Measurements from ENCODE around the gene C2orf68. TPM values are rescaled to one million over a fixed set of nuclear protein-coding genes. Genes with fewer than 3 reads are reported as not detected.

C2orf68 gene
- total and polyA plus RNA-seq, 9 of the 15 experiments (the other 6 are each of a cell fraction or from before 2014, with no cell fraction given), result 22.1 to 50.0 (median 31.8) TPM

DNA sequence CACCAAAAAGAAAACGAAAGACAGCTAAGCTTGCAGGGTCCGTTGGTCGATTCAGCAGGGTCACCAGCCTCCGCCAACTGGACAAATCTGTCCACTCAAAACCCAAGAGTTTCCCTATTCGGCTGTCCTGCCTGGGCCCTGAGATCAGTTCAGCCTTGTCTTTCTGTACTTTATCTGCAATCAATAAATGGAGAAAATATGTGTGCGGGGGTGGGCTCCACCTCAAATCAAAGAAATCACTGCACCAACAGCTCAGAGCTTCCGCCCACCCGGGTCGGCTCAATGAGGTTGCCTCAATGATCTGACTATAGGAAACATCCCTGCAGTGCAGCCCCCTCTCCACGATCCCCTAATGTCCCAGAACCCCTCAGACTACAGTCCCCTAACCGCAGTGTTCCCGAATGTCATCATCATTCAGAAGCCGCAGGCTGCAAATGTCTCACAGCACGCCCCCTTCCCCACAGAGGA lies 51.0 kb downstream of the C2orf68 start:
- WGBS (ENCODE audit: insufficient coverage, low coverage, missing lambda C conversion rate), result 2% methylated on average over 11 of the region's 14 CpGs
- H3K4me2 ChIP-seq (ENCODE audit: insufficient read depth, low read length), result peak overlapping the region; percentile 100
- BruUV-seq (replicated peaks), result TSS peak; percentile 45
- no peaks in the 10 kb centered on the region for H3K9me3 ChIP-seq (replicated peaks; ENCODE audit: control insufficient read depth, insufficient read depth, low read depth, low read length)
- in situ Hi-C loops (cut with MboI), result no loop called here
- peak overlapping the region; percentile 95 to 98 for H3K9ac ChIP-seq (ENCODE audit: insufficient read depth in 1 of 2, low read depth in 2 of 2, low read length in 2 of 2)
- TF ChIP-seq ZNF766 (CRISPR knock-in tag; conservative IDR thresholded peaks at IDR 0.05) (0 out of 2 replicates have a peak, but pooled peaks have one; percentile 20), TSC22D4 (tag; IDR thresholded peaks at IDR 0.05) (no peak), KDM1A (IDR thresholded peaks at IDR 0.05) (peak; percentile 82 to 91; a peak in 3 of 4 replicates), ATF3 (IDR thresholded peaks at IDR 0.05) (0 out of 2 replicates have a peak, but pooled peaks have one; percentile 36), ATF3 (CRISPR knock-in tag; conservative IDR thresholded peaks at IDR 0.05) (no peak), KAT7 (CRISPR knock-in tag; IDR thresholded peaks at IDR 0.05; ENCODE audit: borderline replicate concordance) (0 out of 2 replicates have a peak, but pooled peaks have one; percentile 14), SRSF1 (IDR thresholded peaks at IDR 0.05; ENCODE audit: low read depth, low read length) (no peak), CHD1 (IDR thresholded peaks at IDR 0.05; ENCODE audit: low read length) (peak; percentile 54)
- TF ChIP-seq, protein P1, sequence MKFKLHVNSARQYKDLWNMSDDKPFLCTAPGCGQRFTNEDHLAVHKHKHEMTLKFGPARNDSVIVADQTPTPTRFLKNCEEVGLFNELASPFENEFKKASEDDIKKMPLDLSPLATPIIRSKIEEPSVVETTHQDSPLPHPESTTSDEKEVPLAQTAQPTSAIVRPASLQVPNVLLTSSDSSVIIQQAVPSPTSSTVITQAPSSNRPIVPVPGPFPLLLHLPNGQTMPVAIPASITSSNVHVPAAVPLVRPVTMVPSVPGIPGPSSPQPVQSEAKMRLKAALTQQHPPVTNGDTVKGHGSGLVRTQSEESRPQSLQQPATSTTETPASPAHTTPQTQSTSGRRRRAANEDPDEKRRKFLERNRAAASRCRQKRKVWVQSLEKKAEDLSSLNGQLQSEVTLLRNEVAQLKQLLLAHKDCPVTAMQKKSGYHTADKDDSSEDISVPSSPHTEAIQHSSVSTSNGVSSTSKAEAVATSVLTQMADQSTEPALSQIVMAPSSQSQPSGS (CRISPR knock-in tag; IDR thresholded peaks at IDR 0.05), result no peak
- H2AFZ ChIP-seq (ENCODE audit: low read depth, low read length), result peak overlapping the region; percentile 100
- ATAC-seq (peak; percentile 4; the same call in 2 of the 3 replicates), FAIRE-seq (no peak), DNase-seq (ENCODE audit: extremely low read depth in 1 of 4, low spot score in 3 of 4) (no peak)
- CTCF ChIA-PET (ENCODE audit: low intra/inter-chr PET ratio), result interaction anchor here (0.6 to 1.0 kb wide), 2 partner anchors 45 to 140 kb away, joined by 3 to 5 read pairs; no protein-coding TSS in a partner anchor
- peaks cover 35% of the 10 kb centered on the region for H3K79me2 ChIP-seq (ENCODE audit: control insufficient read depth, insufficient read depth, low read length)
- H3K4me3 ChIP-seq, result peak overlapping the region; percentile 79
- intact Hi-C loops (cut with micrococcal nuclease), result loop anchor here (2.0 kb wide), 1 partner anchor 42 kb away; the partner anchor contains the start of gene TMEM150A
- POLR2A ChIA-PET, result interaction anchor here (0.6 to 16.3 kb wide), 17 partner anchors 13 to 253 kb away, joined by 3 to 358 read pairs (median 3); partner anchors contain the start of genes C2orf68, MAT2A, USP39 and VAMP8
- H3K4me1 ChIP-seq (replicated peaks in 1 of 2; ENCODE audit: control insufficient read depth in 2 of 2, insufficient read depth in 2 of 2, low read length in 2 of 2), result peaks cover 18 to 26% of the 10 kb centered on the region in 2 experiments
- H3K27ac ChIP-seq (ENCODE audit: extremely low read depth, low read depth, low read length), result peak overlapping the region; percentile 95; the same call in 2 of the 3 replicates
- peaks cover 30% of the 10 kb centered on the region for H3K36me3 ChIP-seq (ENCODE audit: control insufficient read depth, insufficient read depth, low read length)
- no peaks in the 10 kb centered on the region for H4K20me1 ChIP-seq (replicated peaks; ENCODE audit: control insufficient read depth, insufficient read depth, low read length)
- H3K27me3 ChIP-seq (ENCODE audit: control insufficient read depth in 2 of 2, insufficient read depth in 2 of 2, low read length in 2 of 2), result no peaks in the 10 kb centered on the region
- H3K9me1 ChIP-seq (ENCODE audit: control insufficient read depth, insufficient read depth, low read length), result peaks cover 3% of the 10 kb centered on the region
